SK-N-SH (cell line): Measurements from ENCODE around the gene GOLGA6D. TPM values are rescaled to one million over a fixed set of nuclear protein-coding genes. Genes with fewer than 3 reads are reported as not detected.
A peak's percentile ranks its signal among the peaks of the same experiment; 100 is the strongest.
"Not testable (repeated sequence)": the region's sequence is repeated elsewhere in the genome, so short reads cannot be mapped to it uniquely, and the experiment has no call there.

Experiments
- CTCF ChIA-PET: fragments of 300-600, 350-600 bp; formaldehyde crosslinking; extraction: SDS; loops from one replicate; lab custom pipeline; 2021; lab: Yijun Ruan, JAX
- POLR2A ChIA-PET: fragments of 350-600 bp; sonication (Branson Sonifier 250); formaldehyde crosslinking; extraction: SDS; loops from one replicate; lab custom pipeline; 2020; ENCODE audit warnings: antibody characterized with exemption, inconsistent platforms; lab: Yijun Ruan, JAX
- DNase-seq: peaks from one replicate; pipeline ENCODE4 v3.0.0; 2012
- H2AFZ ChIP-seq: fragments of 200-600 bp; sonication (generic); 2 replicates; pipeline ENCODE4 v1.8.1; 2016; ENCODE audit warnings: antibody characterized with exemption, mild to moderate bottlenecking, low read depth
- H3F3A ChIP-seq: fragments of 200-600 bp; sonication (generic); replicated peaks from 2 replicates; pipeline ENCODE3; 2016; ENCODE audit warnings: antibody characterized with exemption, mild to moderate bottlenecking; ENCODE audit not compliant: insufficient read depth
- H3K27ac ChIP-seq, 2 experiments: fragments of 200-500 bp in 1 of 2; fragments of 200-600 bp in 1 of 2; sonication (Bioruptor generic) in 1 of 2; sonication (generic), shearing (Covaris generic) in 1 of 2; 2 replicates each; pipeline versions ENCODE4 v1.5.1 to v1.6.1; 2014 to 2016; ENCODE audit warnings: low read depth in 2 of 2, inconsistent platforms in 1 of 2, low read length in 1 of 2, mild to moderate bottlenecking in 1 of 2, mixed read lengths in 1 of 2
- H3K27me3 ChIP-seq: fragments of 200-600 bp; sonication (generic), shearing (Covaris generic); 2 replicates; pipeline ENCODE4 v1.6.1; 2016; ENCODE audit warnings: mixed run types; ENCODE audit not compliant: insufficient read depth
- H3K36me3 ChIP-seq, 2 experiments: fragments of 200-500 bp in 1 of 2; fragments of 200-600 bp in 1 of 2; sonication (Bioruptor generic) in 1 of 2; sonication (generic) in 1 of 2; replicated peaks in 1 of 2; 2 replicates each; pipeline versions ENCODE3 to v1.5.1; 2014 to 2016; ENCODE audit warnings: low read length in 1 of 2, mild to moderate bottlenecking in 1 of 2; ENCODE audit not compliant: insufficient read depth in 2 of 2, control insufficient read depth in 1 of 2
- H3K4me1 ChIP-seq, 2 experiments: fragments of 200-500 bp in 1 of 2; fragments of 200-600 bp in 1 of 2; sonication (Bioruptor generic) in 1 of 2; sonication (generic), shearing (Covaris generic) in 1 of 2; 2 replicates each; pipeline versions ENCODE4 v1.5.1 to v1.6.1; 2014 to 2016; ENCODE audit warnings: low read depth in 1 of 2, low read length in 1 of 2, mixed run types in 1 of 2; ENCODE audit not compliant: insufficient read depth in 2 of 2, control insufficient read depth in 1 of 2
- H3K4me2 ChIP-seq: fragments of 200-600 bp; sonication (generic), shearing (Covaris generic); 2 replicates; pipeline ENCODE4 v1.6.1; 2017; ENCODE audit warnings: mixed run types
- H3K4me3 ChIP-seq, 2 experiments: fragments of 200-500 bp in 1 of 2; fragments of 200-600 bp in 1 of 2; sonication (Bioruptor generic) in 1 of 2; sonication (generic), shearing (Covaris generic) in 1 of 2; 2 replicates each; pipeline versions ENCODE4 v1.5.1 to v1.8.1; 2014 to 2016; ENCODE audit warnings: low read depth in 2 of 2, inconsistent platforms in 1 of 2, low read length in 1 of 2, mild to moderate bottlenecking in 1 of 2, mixed read lengths in 1 of 2, moderate library complexity in 1 of 2
- H3K79me2 ChIP-seq: fragments of 200-600 bp; sonication (generic); 2 replicates; pipeline ENCODE4 v1.8.1; 2017; ENCODE audit warnings: mild to moderate bottlenecking; ENCODE audit not compliant: insufficient read depth
- H3K9ac ChIP-seq: fragments of 200-600 bp; sonication (generic); 2 replicates; pipeline ENCODE4 v1.6.1; 2017; ENCODE audit warnings: mixed run types
- H3K9me2 ChIP-seq: fragments of 200-600 bp; sonication (generic); 2 replicates; pipeline ENCODE4 v1.6.1; 2017; ENCODE audit warnings: mixed run types
- H3K9me3 ChIP-seq: fragments of 200-600 bp; sonication (generic); 2 replicates; pipeline ENCODE4 v1.6.1; 2017; ENCODE audit warnings: mixed run types, mild to moderate bottlenecking, moderate library complexity
- H4K20me1 ChIP-seq: fragments of 200-600 bp; sonication (generic); 2 replicates; pipeline ENCODE4 v1.6.1; 2017; ENCODE audit warnings: mild to moderate bottlenecking, mixed run types; ENCODE audit not compliant: insufficient read depth
- CTCF ChIP-seq: fragments of 200-600 bp; sonication (generic); IDR thresholded peaks from 2 replicates; pipeline ENCODE4 v1.6.1; 2017; ENCODE audit warnings: antibody characterized with exemption, mild to moderate bottlenecking, moderate library complexity
- RAD21 ChIP-seq: IDR thresholded peaks from 2 replicates; pipeline ENCODE4 v1.6.1; 2012; ENCODE audit warnings: mild to moderate bottlenecking, low read length
- SMC3 ChIP-seq: IDR thresholded peaks from 2 replicates; pipeline ENCODE4 v1.6.1; 2012; ENCODE audit warnings: low read depth, low read length, improper control_type of control experiment
- WGBS: methylation state at CpG from one replicate; pipeline ENCODE4 v1.1.6; 2017; ENCODE audit warnings: low lambda C conversion rate; 5-methylcytosine and 5-hydroxymethylcytosine counted together
- polyA plus RNA-seq, 3 experiments: library from polyadenylated mRNA; depleted of rRNA; stranded (reverse); fragments of >200 nt; gene quantifications; 2 replicates each; pipeline ENCODE4 v1.2.3, GENCODE V29; 2012

GOLGA6D gene
- polyA plus RNA-seq, 1 of the 3 experiments (the other 2 are of a cell fraction), result 0.02 TPM

GRCh38 chr15:75274509-75275107 lies 8.0 kb upstream of the GOLGA6D start:
- H3K9ac ChIP-seq, H2AFZ ChIP-seq, DNase-seq, H3K4me1 ChIP-seq, H3K36me3 ChIP-seq, H3K9me2 ChIP-seq, H3F3A ChIP-seq, H3K4me3 ChIP-seq, H3K27me3 ChIP-seq, H3K4me2 ChIP-seq, H4K20me1 ChIP-seq, H3K27ac ChIP-seq, H3K9me3 ChIP-seq, H3K79me2 ChIP-seq: not testable (repeated sequence)
- POLR2A ChIA-PET, result interaction anchor here (0.6 kb wide), 1 partner anchor 258 kb away, joined by 3 read pairs; no protein-coding TSS in a partner anchor
- CTCF ChIA-PET, result interaction anchor here (0.7 to 1.3 kb wide), 5 partner anchors 245 to 1040 kb away, joined by 3 to 9 read pairs (median 5); no protein-coding TSS in a partner anchor
- WGBS, result 37% methylated on average over 5 of the region's 5 CpGs
- peak; percentile 30 for TF ChIP-seq RAD21
- peak; percentile 83 for TF ChIP-seq CTCF
- TF ChIP-seq SMC3, result peak; percentile 24

GRCh38 chr15:75275617-75276016 lies 7.0 kb upstream of the GOLGA6D start:
- CTCF ChIA-PET, POLR2A ChIA-PET, H3K4me3 ChIP-seq, H3K9me2 ChIP-seq, H3K9me3 ChIP-seq, H3K27ac ChIP-seq, H3K4me1 ChIP-seq, H3K9ac ChIP-seq, H4K20me1 ChIP-seq, H3K79me2 ChIP-seq, H2AFZ ChIP-seq, H3K27me3 ChIP-seq, H3F3A ChIP-seq, H3K4me2 ChIP-seq, H3K36me3 ChIP-seq: not testable (repeated sequence)
- 33% methylated on average over 3 of the region's 3 CpGs for WGBS
- peak; percentile 1 for DNase-seq

- H3K4me3 ChIP-seq, H3K27me3 ChIP-seq, H3K4me1 ChIP-seq, H3K4me2 ChIP-seq, H3K9me3 ChIP-seq, H2AFZ ChIP-seq, DNase-seq, POLR2A ChIA-PET, CTCF ChIA-PET, H3F3A ChIP-seq, H3K9ac ChIP-seq, H3K9me2 ChIP-seq, H3K79me2 ChIP-seq, H3K27ac ChIP-seq, H3K36me3 ChIP-seq, H4K20me1 ChIP-seq: not testable (repeated sequence)
- WGBS, result 73% methylated on average over 1 of the region's 1 CpG
Measured at GRCh38 chr15:75278497-75278896, 4.1 kb upstream of the GOLGA6D start.

GRCh38 chr15:75284152-75284551 lies 1.5 kb downstream of the GOLGA6D start:
- H3F3A ChIP-seq, H3K9me2 ChIP-seq, H2AFZ ChIP-seq, H3K36me3 ChIP-seq, POLR2A ChIA-PET, H3K4me3 ChIP-seq, H3K4me1 ChIP-seq, H3K27ac ChIP-seq, H3K9ac ChIP-seq, H3K9me3 ChIP-seq, H3K4me2 ChIP-seq, H4K20me1 ChIP-seq, CTCF ChIA-PET, DNase-seq, H3K27me3 ChIP-seq, H3K79me2 ChIP-seq: not testable (repeated sequence)
- WGBS, result no CpG with 5 or more reads among the region's 3 CpGs

GRCh38 chr15:75293660-75294059 lies 11.0 kb downstream of the GOLGA6D start:
- H2AFZ ChIP-seq, H3K27me3 ChIP-seq, H4K20me1 ChIP-seq, H3K4me1 ChIP-seq, H3K4me3 ChIP-seq, H3K27ac ChIP-seq, CTCF ChIA-PET, H3K4me2 ChIP-seq, H3K9ac ChIP-seq, H3K36me3 ChIP-seq, H3K79me2 ChIP-seq, POLR2A ChIA-PET, DNase-seq, H3K9me2 ChIP-seq, H3K9me3 ChIP-seq, H3F3A ChIP-seq: not testable (repeated sequence)
- WGBS, result no CpG with 5 or more reads among the region's 18 CpGs
